Muscle of leg (tissue), 11 donors: ENCODE results near the gene RPL13. TPM values are rescaled to one million over a fixed set of nuclear protein-coding genes. Genes with fewer than 3 reads are reported as not detected.
"Not testable (repeated sequence)": the region's sequence is repeated elsewhere in the genome, so short reads cannot be mapped to it uniquely, and the experiment has no call there.

Experiments
- DNase-seq: peaks from one replicate; pipeline ENCODE4 v3.0.0; 2013
- H3K27ac ChIP-seq: one replicate; pipeline ENCODE4 v1.5.1; 2013; ENCODE audit warnings: mild to moderate bottlenecking, low read length, control low read depth
- H3K27me3 ChIP-seq: one replicate; pipeline ENCODE4 v1.6.1; 2013; ENCODE audit warnings: low read length; ENCODE audit not compliant: control insufficient read depth, insufficient read depth
- H3K36me3 ChIP-seq: one replicate; pipeline ENCODE4 v1.6.1; 2013; ENCODE audit warnings: low read length; ENCODE audit not compliant: control insufficient read depth, insufficient read depth
- H3K4me1 ChIP-seq: one replicate; pipeline ENCODE4 v1.6.1; 2013; ENCODE audit warnings: low read length; ENCODE audit not compliant: control insufficient read depth, insufficient read depth
- H3K4me3 ChIP-seq: one replicate; pipeline ENCODE4 v1.5.1; 2013; ENCODE audit warnings: low read length, control low read depth
- H3K9me3 ChIP-seq: replicated peaks from 2 replicates; pipeline ENCODE4 v1.6.1; 2013; ENCODE audit warnings: low read depth, low read length; ENCODE audit not compliant: control insufficient read depth
- WGBS: methylation state at CpG from one replicate; pipeline ENCODE4 v1.1.5; 2013; ENCODE audit warnings: missing lambda C conversion rate; ENCODE audit not compliant: insufficient coverage; 5-methylcytosine and 5-hydroxymethylcytosine counted together
- polyA plus RNA-seq, 8 donors: library from polyadenylated mRNA; unstranded; fragments of 120-200 nt; gene quantifications; one replicate each; pipeline versions ENCODE4 v1.2.1 to v1.2.3, GENCODE V29; 2013; ENCODE audit warnings: inconsistent platforms in 1 of 8, low replicate concordance in 1 of 8; ENCODE audit not compliant: insufficient read length in 8 of 8, insufficient read depth in 1 of 8
- total RNA-seq: library from RNA; stranded (reverse); fragments of 120-200 nt; gene quantifications from one replicate; pipeline ENCODE4 v1.2.4, GENCODE V29; 2013

RPL13 gene
- total and polyA plus RNA-seq, 9 donors: 3,790 to 5,718 (median 4,463) TPM

DNA sequence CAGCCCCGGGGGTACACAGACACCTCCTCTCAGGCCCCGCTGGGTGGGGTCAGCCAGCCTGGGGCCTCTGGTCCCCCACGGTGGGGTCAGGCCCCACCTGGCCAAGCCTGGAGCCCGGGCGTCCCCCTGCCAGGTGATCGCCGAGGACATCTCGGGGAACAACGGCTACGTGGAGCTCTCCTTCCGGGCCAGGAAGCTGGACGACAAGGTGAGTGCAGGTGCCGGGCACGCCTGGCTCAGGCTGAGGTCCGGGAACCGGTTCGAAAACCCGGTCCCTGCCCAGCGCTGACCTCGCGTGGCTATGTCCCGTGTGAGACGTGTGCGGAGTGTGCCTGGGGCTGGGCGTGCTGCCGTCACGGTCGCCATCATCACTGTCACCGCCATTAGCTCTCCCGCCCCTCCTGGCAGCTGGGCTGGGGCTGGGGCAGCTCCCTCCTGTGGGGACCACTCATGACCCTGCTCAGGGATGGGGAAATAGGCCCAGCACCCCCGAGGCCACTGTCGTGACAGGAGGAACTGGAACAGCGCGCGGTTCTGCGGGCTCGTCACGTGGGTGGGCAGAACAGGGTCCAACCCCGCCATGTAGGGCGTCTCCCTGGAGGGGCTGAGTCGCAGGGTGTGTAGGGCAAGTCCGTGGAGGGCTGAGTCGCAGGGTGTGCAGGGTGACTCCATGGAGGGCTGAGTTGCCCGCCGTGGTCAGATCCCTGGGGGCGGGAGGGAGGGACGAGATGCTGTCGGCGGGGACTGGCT, 23.6 kb downstream of the RPL13 start:
- WGBS: 86% methylated on average over 46 of the region's 49 CpGs
- H3K27me3 ChIP-seq: no peaks in the 10 kb centered on the region
- H3K27ac ChIP-seq: no peak overlapping the region
- H3K4me1 ChIP-seq: peaks cover 2% of the 10 kb centered on the region
- no peak for DNase-seq
- no peak overlapping the region for H3K4me3 ChIP-seq
- no peaks in the 10 kb centered on the region for H3K36me3 ChIP-seq
- no peaks in the 10 kb centered on the region for H3K9me3 ChIP-seq

- WGBS: 59% methylated on average over 15 of the region's 25 CpGs
- H3K9me3 ChIP-seq: no peaks in the 10 kb centered on the region
These were observed 24.5 kb downstream of the RPL13 start for GRCh38 chr16:89584768-89585549.

DNA sequence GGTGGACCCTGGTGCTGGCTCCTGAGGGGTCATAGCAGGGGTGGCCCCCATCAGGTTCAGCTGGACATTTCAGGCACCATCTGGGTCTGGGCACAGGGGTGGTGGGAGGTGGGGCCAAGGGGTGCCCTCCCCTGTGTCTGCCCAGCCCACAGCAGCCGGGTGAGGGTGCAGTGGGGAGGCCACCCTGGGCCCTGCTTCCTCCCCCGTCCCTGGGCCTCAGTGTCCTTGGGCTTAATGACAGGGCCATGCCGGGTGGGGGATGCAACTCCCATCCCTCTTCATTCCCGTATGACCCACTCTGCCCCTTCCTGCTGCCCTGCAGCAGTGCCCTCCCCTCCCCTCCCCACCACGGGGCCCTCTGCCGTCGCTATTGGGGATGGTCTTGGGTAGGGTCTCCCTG, 25.7 kb downstream of the RPL13 start:
- Histone ChIP-seq H3K36me3 (no peaks in the 10 kb centered on the region), H3K27ac (no peak overlapping the region), H3K4me3 (no peak overlapping the region), H3K27me3 (no peaks in the 10 kb centered on the region), H3K9me3 (no peaks in the 10 kb centered on the region), H3K4me1 (peaks cover 2% of the 10 kb centered on the region)
- DNase-seq: no peak
- 73% methylated on average over 4 of the region's 7 CpGs for WGBS

More at GRCh38 chr16:89584768-89585549, 24.5 kb downstream of the RPL13 start:
- Histone ChIP-seq H3K4me3 (no peak overlapping the region), H3K36me3 (no peaks in the 10 kb centered on the region), H3K27me3 (no peaks in the 10 kb centered on the region), H3K27ac (no peak overlapping the region), H3K4me1 (peaks cover 2% of the 10 kb centered on the region)
- no peak for DNase-seq

GRCh38 chr16:89586853-89587252, 26.4 kb downstream of the RPL13 start:
- no peak overlapping the region for H3K4me3 ChIP-seq
- peaks cover 2% of the 10 kb centered on the region for H3K4me1 ChIP-seq
- H3K9me3 ChIP-seq: no peaks in the 10 kb centered on the region
- WGBS: 72% methylated on average over 10 of the region's 25 CpGs
- no peak overlapping the region for H3K27ac ChIP-seq
- H3K27me3 ChIP-seq: no peaks in the 10 kb centered on the region
- no peak for DNase-seq
- H3K36me3 ChIP-seq: no peaks in the 10 kb centered on the region

DNA sequence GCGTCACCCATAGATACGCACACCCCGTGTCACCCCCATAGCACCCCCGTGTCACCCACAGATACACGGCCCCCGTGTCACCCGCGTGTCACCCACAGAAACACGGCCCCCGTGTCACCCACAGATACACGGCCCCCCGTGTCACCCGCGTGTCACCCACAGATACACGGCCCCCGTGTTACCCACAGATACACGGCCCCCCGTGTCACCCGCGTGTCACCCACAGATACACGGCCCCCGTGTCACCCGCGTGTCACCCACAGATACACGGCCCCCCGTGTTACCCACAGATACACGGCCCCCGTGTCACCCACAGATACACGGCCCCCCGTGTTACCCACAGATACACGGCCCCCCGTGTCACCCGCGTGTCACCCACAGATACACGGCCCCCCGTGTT, 27.2 kb downstream of the RPL13 start:
- not testable (repeated sequence) for H3K27me3 ChIP-seq, H3K9me3 ChIP-seq, DNase-seq, H3K4me3 ChIP-seq, H3K36me3 ChIP-seq, H3K27ac ChIP-seq, H3K4me1 ChIP-seq
- no CpG with 5 or more reads among the region's 36 CpGs for WGBS

- no peak overlapping the region for H3K27ac ChIP-seq
- H3K9me3 ChIP-seq: no peaks in the 10 kb centered on the region
- no peaks in the 10 kb centered on the region for H3K27me3 ChIP-seq
- DNase-seq: no peak
- no peaks in the 10 kb centered on the region for H3K4me1 ChIP-seq
- no peaks in the 10 kb centered on the region for H3K36me3 ChIP-seq
- H3K4me3 ChIP-seq: no peak overlapping the region
- WGBS: 92% methylated on average over 16 of the region's 26 CpGs
These were observed 28.1 kb downstream of the RPL13 start for GRCh38 chr16:89588413-89589109.

DNA sequence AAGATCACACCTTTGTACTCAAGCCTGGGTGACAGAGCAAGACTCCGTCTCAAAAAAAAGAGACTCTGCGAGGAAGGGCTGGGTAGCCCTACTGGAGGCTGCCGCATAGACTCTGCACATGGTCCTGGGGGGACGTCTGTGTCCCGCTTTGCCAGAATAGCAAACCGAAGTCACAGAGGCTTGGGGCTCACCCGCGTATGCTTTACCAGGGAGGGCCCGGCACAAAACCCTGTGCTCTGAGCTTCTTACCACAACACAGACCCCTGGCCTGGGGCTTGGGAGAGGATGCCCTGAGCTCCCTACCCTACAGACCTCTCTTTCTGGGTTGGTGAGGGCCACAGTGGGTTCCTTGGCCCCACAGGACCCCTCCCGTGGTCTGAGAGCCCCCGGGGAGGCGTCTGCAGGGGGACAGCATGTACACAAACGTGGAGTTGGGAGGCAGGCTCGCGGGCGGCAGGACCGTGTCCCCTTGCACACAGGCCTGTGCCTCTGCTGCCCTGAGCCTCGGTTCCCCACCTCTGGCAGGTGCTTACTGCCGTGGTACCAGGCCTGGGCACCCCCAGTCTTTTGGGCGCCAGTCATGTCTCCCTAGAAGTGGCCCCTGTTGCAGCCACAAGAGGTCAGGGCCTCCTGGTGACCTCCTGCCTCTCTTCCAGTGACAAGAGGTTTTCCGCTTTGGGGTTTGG, 28.9 kb downstream of the RPL13 start:
- no peak for DNase-seq
- Histone ChIP-seq H3K27ac (no peak overlapping the region), H3K4me1 (no peaks in the 10 kb centered on the region), H3K4me3 (no peak overlapping the region), H3K27me3 (no peaks in the 10 kb centered on the region), H3K9me3 (no peaks in the 10 kb centered on the region), H3K36me3 (no peaks in the 10 kb centered on the region)
- WGBS: 76% methylated on average over 18 of the region's 21 CpGs

GRCh38 chr16:89593841-89594240, 33.4 kb downstream of the RPL13 start:
- no peak overlapping the region for H3K27ac ChIP-seq
- no CpG with 5 or more reads among the region's 15 CpGs for WGBS
- H3K4me3 ChIP-seq: no peak overlapping the region
- no peaks in the 10 kb centered on the region for H3K36me3 ChIP-seq
- DNase-seq: no peak
- no peaks in the 10 kb centered on the region for H3K27me3 ChIP-seq
- H3K9me3 ChIP-seq: no peaks in the 10 kb centered on the region
- no peaks in the 10 kb centered on the region for H3K4me1 ChIP-seq

GRCh38 chr16:89595330-89596060, 35.0 kb downstream of the RPL13 start:
- H3K9me3 ChIP-seq: no peaks in the 10 kb centered on the region
- no peak overlapping the region for H3K4me3 ChIP-seq
- no peaks in the 10 kb centered on the region for H3K4me1 ChIP-seq
- 90% methylated on average over 47 of the region's 47 CpGs for WGBS
- no peaks in the 10 kb centered on the region for H3K27me3 ChIP-seq
- no peak overlapping the region for H3K27ac ChIP-seq
- H3K36me3 ChIP-seq: no peaks in the 10 kb centered on the region
- no peak for DNase-seq
